NCI-H2107 treated with DMSO at 0.1 percent for 48 hours (cell line): ENCODE data around the gene KIAA2012.

Source experiments
- DNase-seq: peaks from one replicate; lab custom pipeline; 2025; ENCODE audit not compliant: unreplicated experiment; lab: John Stamatoyannopoulos, UW

The KIAA2012 gene

GRCh38 chr2:202042444-202042843 is 30.6 kb upstream of the KIAA2012 start:
- no peak for DNase-seq

DNA sequence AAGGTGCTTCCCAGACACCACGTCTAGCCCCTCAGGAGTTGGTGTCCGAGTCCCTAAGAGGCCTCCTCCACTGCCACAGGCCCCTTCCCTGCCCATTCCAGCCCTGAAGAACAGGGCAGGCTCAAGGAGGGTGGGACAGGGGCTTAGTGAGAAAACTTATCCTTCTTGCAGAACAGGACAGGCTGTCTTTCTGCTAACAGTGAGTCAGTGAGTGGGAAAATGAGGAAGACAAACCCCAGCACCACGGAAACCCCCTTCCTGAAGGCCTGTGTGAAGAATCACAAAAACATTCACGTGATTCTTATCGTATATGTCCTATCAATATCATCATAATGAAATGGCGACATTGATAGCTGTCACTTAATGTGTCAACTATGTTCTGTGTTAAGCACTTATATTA is 29.6 kb upstream of the KIAA2012 start:
- no peak for DNase-seq

- no peak for DNase-seq
Observed at GRCh38 chr2:202044777-202045176, 28.3 kb upstream of the KIAA2012 start.

DNA sequence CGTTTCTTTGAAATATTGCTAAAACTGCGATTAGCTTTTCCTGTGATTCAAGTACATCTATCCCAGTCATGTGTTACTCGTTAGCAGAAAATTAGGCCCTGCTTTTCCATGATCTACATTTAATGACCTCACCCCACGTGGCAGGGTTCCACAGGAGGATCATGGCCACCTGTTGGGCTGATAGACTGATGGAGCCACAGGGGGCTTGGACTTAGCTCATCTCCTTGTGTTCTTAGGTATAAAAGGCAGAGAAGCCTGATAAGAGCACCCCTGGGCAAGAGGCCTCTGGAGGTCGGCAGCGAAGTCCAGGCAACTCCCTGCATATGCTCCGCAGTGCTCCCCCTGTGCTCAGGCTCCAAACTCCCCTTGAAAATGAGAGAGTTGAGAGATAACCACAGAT is 26.5 kb upstream of the KIAA2012 start:
- no peak for DNase-seq

DNA sequence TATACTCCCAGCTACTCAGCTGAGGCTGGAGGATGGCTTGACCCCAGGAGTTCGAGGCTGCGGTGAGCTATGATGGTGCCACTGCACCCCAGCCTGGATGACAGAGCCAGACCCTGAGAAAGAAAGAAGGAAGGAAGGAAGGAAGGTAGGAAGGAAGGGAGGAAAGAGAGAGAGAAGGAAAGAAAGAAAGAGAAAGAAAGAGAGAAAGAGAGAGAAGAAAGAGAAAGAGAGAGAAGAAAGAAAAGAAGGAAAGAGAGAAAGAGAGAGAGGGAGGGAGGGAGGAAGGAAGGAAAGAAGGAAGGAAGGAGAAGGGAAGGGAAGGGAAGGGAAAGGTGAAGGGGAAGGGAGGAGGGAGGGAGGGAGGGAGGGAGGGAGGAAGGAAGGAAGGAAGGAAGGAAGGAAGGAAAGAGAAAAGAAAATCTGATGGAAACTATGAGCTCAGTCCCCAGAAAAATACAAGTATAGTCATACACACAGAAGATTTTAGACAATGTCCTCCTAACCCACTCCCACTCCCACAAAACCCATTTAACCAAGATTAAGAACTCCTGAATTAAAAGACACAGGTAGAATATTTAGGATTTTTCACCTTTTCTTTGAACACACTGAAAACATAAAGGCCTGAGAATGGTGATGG is 23.8 kb upstream of the KIAA2012 start:
- no peak for DNase-seq

- DNase-seq, result no peak
Observed at GRCh38 chr2:202049840-202050239, 23.2 kb upstream of the KIAA2012 start.

GRCh38 chr2:202050652-202051051 is 22.4 kb upstream of the KIAA2012 start:
- DNase-seq, result no peak

DNA sequence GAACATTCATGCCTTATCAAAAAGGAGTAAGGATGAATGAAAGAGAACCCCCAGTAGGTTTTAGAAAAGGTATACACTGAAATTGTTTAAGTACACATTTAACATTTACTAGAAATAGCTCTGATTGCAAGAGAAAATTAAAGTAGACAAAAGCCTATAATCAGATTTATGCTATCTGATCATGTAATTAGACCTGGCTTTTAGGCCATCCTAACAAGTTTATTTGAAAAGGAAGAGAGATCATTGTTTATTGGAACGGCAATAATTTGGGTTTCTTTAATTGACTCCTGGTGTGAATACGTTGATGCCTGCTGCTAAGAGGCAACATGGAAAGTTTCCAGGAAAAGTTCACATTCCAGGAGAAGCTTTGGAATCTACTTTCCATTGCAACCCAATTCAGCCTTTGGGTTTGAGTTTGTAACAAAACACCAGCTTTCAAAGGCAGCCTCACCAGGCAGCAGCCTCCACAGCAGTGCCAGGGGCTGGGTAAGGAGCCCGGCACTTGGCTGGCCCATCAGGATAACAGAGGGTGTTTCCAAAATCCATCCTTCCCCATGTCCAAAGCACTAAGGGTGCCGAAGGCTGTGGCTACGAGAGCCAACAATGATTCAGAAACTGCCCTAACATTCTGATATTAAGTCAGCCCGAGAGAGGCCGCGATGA is 21.4 kb upstream of the KIAA2012 start:
- DNase-seq, result no peak

GRCh38 chr2:202052235-202052634 is 20.8 kb upstream of the KIAA2012 start:
- DNase-seq, result no peak

- no peak for DNase-seq
Observed at GRCh38 chr2:202054679-202055078, 18.4 kb upstream of the KIAA2012 start.

- DNase-seq, result no peak
Observed at GRCh38 chr2:202056611-202057010, 16.4 kb upstream of the KIAA2012 start.

- no peak for DNase-seq
Observed at GRCh38 chr2:202060218-202060617, 12.8 kb upstream of the KIAA2012 start.

DNA sequence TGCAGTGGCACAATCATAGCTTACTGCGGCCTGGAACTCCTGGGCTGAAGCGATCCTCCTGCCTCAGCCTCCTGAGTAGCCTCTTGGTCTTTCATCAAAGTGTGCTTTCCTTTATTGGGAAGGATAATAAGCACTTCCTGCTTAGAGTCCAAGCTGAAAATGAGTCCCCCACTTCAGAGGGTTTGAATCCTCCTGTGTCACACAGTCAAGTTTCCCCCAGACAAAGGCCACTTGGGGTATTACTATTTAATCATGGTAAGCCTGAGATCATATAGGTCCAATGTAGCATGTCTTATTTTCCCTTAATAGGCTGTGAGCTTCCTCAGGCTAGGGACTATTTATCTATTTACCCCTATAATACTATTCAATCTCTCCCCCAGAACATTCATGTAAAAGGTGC is 11.4 kb upstream of the KIAA2012 start:
- no peak for DNase-seq

DNA sequence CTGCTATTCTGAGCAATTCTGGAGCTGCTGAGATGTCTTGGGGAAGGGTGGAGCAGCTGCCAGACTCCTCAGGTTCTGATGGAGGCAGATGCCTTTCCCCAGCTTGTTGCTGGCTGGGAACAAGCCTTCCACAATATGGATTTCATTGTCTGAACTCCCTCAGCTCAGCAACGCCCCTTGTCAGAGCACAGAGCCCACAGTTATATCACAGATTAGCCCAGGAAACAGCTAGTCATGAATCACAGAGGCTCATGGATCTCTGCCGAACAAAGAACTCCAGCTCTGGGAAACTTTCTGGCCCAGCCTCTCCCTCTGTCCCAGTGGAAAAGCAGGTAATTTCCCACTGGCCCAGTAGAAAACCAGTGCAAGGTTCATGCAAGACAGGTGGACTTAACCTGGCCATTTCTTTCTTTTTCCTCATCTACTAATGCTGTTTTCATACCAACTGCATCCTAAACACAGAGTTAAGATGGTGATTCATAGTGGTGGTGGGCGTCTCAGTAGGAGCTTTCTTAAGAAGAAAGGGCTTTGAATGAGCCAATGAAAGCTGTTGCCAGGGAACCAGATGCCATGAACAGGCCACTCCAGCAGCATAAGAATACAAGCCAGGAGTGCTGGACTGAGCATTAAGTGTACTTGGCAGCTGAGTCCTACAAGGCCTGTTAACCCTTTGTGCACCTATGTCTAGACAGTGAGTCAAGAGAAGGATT is 8.7 kb upstream of the KIAA2012 start:
- DNase-seq, result no peak

- no peak for DNase-seq
Observed at GRCh38 chr2:202064881-202065230, 8.2 kb upstream of the KIAA2012 start.

GRCh38 chr2:202065876-202066275 is 7.2 kb upstream of the KIAA2012 start:
- DNase-seq, result no peak

- no peak for DNase-seq
Observed at GRCh38 chr2:202066875-202067274, 6.2 kb upstream of the KIAA2012 start.

- no peak for DNase-seq
Observed at GRCh38 chr2:202067589-202067988, 5.5 kb upstream of the KIAA2012 start.

GRCh38 chr2:202069170-202070067 is 3.6 kb upstream of the KIAA2012 start:
- DNase-seq, result no peak

- no peak for DNase-seq
Observed at GRCh38 chr2:202071107-202071506, 1.9 kb upstream of the KIAA2012 start.

- DNase-seq, result no peak
Observed at GRCh38 chr2:202072226-202072625, 829 bp upstream of the KIAA2012 start.
